HEK293T (cell line): Measurements from ENCODE around the gene RBFOX2.
A peak's percentile ranks its signal among the peaks of the same experiment; 100 is the strongest.

Source experiments
- CTCF ChIA-PET: fragments of 350-600 bp; formaldehyde crosslinking; extraction: SDS; loops from one replicate; lab custom pipeline; 2021; ENCODE audit warnings: antibody characterized with exemption, inconsistent platforms; lab: Yijun Ruan, JAX
- POLR2A ChIA-PET: fragments of 350-600 bp; formaldehyde crosslinking; extraction: SDS; loops from one replicate; lab custom pipeline; 2020; ENCODE audit warnings: antibody characterized with exemption, inconsistent platforms; lab: Yijun Ruan, JAX
- DNase-seq: peaks from one replicate; pipeline ENCODE4 v3.0.0; 2012; ENCODE audit warnings: mixed read lengths; ENCODE audit errors: extremely low spot score
- ARNT ChIP-seq: fragments of 450-650 bp; IDR thresholded peaks from 2 replicates; pipeline ENCODE4 v1.6.1; 2017; ENCODE audit warnings: mild to moderate bottlenecking
- BHLHE40 ChIP-seq: fragments of 450-650 bp; IDR thresholded peaks from 2 replicates; pipeline ENCODE4 v1.6.1; 2016; ENCODE audit warnings: mild to moderate bottlenecking, moderate library complexity, borderline replicate concordance
- CTBP1 ChIP-seq: fragments of 450-650 bp; IDR thresholded peaks from 2 replicates; pipeline ENCODE4 v1.6.1; 2016; ENCODE audit warnings: borderline replicate concordance
- ELF4 ChIP-seq: fragments of 450-650 bp; IDR thresholded peaks from 2 replicates; pipeline ENCODE4 v1.6.1; 2017; ENCODE audit warnings: antibody characterized with exemption
- FOXA1 ChIP-seq: fragments of 450-650 bp; IDR thresholded peaks from 2 replicates; pipeline ENCODE4 v1.6.1; 2016; ENCODE audit warnings: mild to moderate bottlenecking
- FOXK2 ChIP-seq: fragments of 450-650 bp; IDR thresholded peaks from 2 replicates; pipeline ENCODE4 v1.6.1; 2016; ENCODE audit warnings: mild to moderate bottlenecking
- FOXM1 ChIP-seq: fragments of 450-650 bp; IDR thresholded peaks from 2 replicates; pipeline ENCODE4 v1.6.1; 2017; ENCODE audit warnings: mild to moderate bottlenecking, borderline replicate concordance
- HDGF ChIP-seq: fragments of 450-650 bp; IDR thresholded peaks from 2 replicates; pipeline ENCODE4 v1.6.1; 2017; ENCODE audit warnings: antibody characterized with exemption, borderline replicate concordance
- L3MBTL2 ChIP-seq: fragments of 450-650 bp; conservative IDR thresholded peaks from 2 replicates; pipeline ENCODE4 v1.6.1; 2016; ENCODE audit warnings: mild to moderate bottlenecking
- LEF1 ChIP-seq: fragments of 450-650 bp; IDR thresholded peaks from 2 replicates; pipeline ENCODE4 v1.6.1; 2017; ENCODE audit warnings: mild to moderate bottlenecking, borderline replicate concordance
- NFRKB ChIP-seq: fragments of 450-650 bp; IDR thresholded peaks from 2 replicates; pipeline ENCODE4 v1.6.1; 2016; ENCODE audit warnings: mild to moderate bottlenecking, moderate library complexity
- PKNOX1 ChIP-seq: fragments of 450-650 bp; IDR thresholded peaks from 2 replicates; pipeline ENCODE4 v1.6.1; 2016
- SP1 ChIP-seq: fragments of 450-650 bp; IDR thresholded peaks from 2 replicates; pipeline ENCODE4 v1.6.1; 2017
- SUZ12 ChIP-seq: fragments of 450-650 bp; IDR thresholded peaks from 2 replicates; pipeline ENCODE4 v1.6.1; 2016; ENCODE audit warnings: mild to moderate bottlenecking
- TARDBP ChIP-seq: fragments of 450-650 bp; IDR thresholded peaks from 2 replicates; pipeline ENCODE4 v1.6.1; 2016
- ZNF384 ChIP-seq: fragments of 450-650 bp; IDR thresholded peaks from 2 replicates; pipeline ENCODE4 v1.6.1; 2016

RBFOX2 gene

GRCh38 chr22:36010882-36011281 is 17.7 kb downstream of the RBFOX2 start:
- DNase-seq, result no peak
- TF ChIP-seq FOXK2, result no peak
- no peak for TF ChIP-seq PKNOX1
- TF ChIP-seq NFRKB, result no peak
- no peak for TF ChIP-seq L3MBTL2
- no peak for TF ChIP-seq TARDBP
- no peak for TF ChIP-seq ZNF384
- TF ChIP-seq LEF1, result no peak
- no peak for TF ChIP-seq ELF4
- TF ChIP-seq CTBP1, result no peak
- TF ChIP-seq SUZ12, result no peak
- no peak for TF ChIP-seq SP1
- TF ChIP-seq HDGF, result no peak
- POLR2A ChIA-PET, result interaction anchor here (0.9 kb wide), 1 partner anchor 18 kb away, joined by 3 read pairs; the partner anchor contains the start of gene RBFOX2
- CTCF ChIA-PET, result interaction anchor here (1.3 kb wide), 1 partner anchor 55 kb away, joined by 4 read pairs; no protein-coding TSS in a partner anchor

GRCh38 chr22:36010090-36010489 is 18.5 kb downstream of the RBFOX2 start:
- peak; percentile 30 for DNase-seq
- ChIA-PET POLR2A (no interaction called here), CTCF (no interaction called here)
- TF ChIP-seq ARNT (no peak), LEF1 (no peak), NFRKB (no peak), PKNOX1 (no peak), L3MBTL2 (no peak), ELF4 (no peak), SUZ12 (no peak), TARDBP (no peak)

- DNase-seq, result no peak
- ChIA-PET POLR2A (no interaction called here), CTCF (interaction anchor here (0.9 kb wide), 1 partner anchor 57 kb away, joined by 3 read pairs; no protein-coding TSS in a partner anchor)
- TF ChIP-seq NFRKB (no peak), SP1 (no peak), PKNOX1 (no peak), ELF4 (no peak), L3MBTL2 (no peak), ARNT (no peak), BHLHE40 (no peak), ZNF384 (no peak), SUZ12 (no peak), FOXA1 (no peak), CTBP1 (no peak), HDGF (no peak), TARDBP (no peak), FOXM1 (no peak), LEF1 (no peak)
These were observed 19.5 kb downstream of the RBFOX2 start for GRCh38 chr22:36009085-36009484.

GRCh38 chr22:36008565-36008964 is 20.1 kb downstream of the RBFOX2 start:
- no peak for DNase-seq
- CTCF ChIA-PET, result interaction anchor here (0.9 kb wide), 1 partner anchor 57 kb away, joined by 3 read pairs; no protein-coding TSS in a partner anchor
- TF ChIP-seq SP1 (no peak), PKNOX1 (no peak), ELF4 (no peak), LEF1 (no peak), BHLHE40 (no peak), CTBP1 (no peak), TARDBP (no peak), L3MBTL2 (no peak), FOXM1 (no peak), SUZ12 (no peak), NFRKB (no peak), FOXK2 (no peak)
- POLR2A ChIA-PET, result no interaction called here

- ChIA-PET CTCF (interaction anchor here (0.9 kb wide), 1 partner anchor 58 kb away, joined by 3 read pairs; no protein-coding TSS in a partner anchor), POLR2A (no interaction called here)
- TF ChIP-seq ARNT (no peak), HDGF (no peak)
- DNase-seq, result no peak
These were observed 20.5 kb downstream of the RBFOX2 start for GRCh38 chr22:36008131-36008530.

- TF ChIP-seq HDGF (no peak), FOXK2 (no peak), NFRKB (no peak), CTBP1 (no peak), PKNOX1 (no peak), ELF4 (no peak), FOXA1 (no peak), FOXM1 (no peak), SP1 (no peak), L3MBTL2 (no peak), LEF1 (no peak), ZNF384 (no peak), SUZ12 (no peak), TARDBP (no peak), BHLHE40 (no peak), ARNT (no peak)
- POLR2A ChIA-PET, result interaction anchor here (1.1 to 2.0 kb wide), 2 partner anchors 24 to 25 kb away, joined by 3 to 6 read pairs; partner anchors contain the start of gene RBFOX2
- no peak for DNase-seq
- CTCF ChIA-PET, result no interaction called here
These were observed 24.5 kb downstream of the RBFOX2 start for GRCh38 chr22:36003972-36004674.
